Measurements from ENCODE around the gene LYPD6B.

DNA sequence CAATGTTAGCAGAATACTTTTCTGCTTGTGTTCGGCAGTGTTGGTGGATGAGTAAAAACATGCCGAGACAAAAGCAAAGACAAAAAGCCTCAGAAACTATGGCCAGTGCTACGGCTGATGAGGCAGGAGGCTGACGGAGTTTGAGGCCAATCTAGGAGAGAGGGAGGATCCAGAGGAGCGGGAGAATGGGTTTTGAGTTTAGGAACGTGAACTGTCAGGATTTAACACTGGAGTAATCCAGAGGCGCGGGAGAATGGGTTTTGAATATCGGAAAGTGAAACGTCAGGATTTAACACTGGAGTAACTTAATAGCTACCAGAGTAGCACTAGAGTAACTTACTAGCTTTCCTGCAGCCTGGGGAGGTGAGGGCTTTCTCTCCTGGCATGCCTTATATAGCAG is 37.4 kb downstream of the LYPD6B start:
- TF ChIP-seq, protein P1, sequence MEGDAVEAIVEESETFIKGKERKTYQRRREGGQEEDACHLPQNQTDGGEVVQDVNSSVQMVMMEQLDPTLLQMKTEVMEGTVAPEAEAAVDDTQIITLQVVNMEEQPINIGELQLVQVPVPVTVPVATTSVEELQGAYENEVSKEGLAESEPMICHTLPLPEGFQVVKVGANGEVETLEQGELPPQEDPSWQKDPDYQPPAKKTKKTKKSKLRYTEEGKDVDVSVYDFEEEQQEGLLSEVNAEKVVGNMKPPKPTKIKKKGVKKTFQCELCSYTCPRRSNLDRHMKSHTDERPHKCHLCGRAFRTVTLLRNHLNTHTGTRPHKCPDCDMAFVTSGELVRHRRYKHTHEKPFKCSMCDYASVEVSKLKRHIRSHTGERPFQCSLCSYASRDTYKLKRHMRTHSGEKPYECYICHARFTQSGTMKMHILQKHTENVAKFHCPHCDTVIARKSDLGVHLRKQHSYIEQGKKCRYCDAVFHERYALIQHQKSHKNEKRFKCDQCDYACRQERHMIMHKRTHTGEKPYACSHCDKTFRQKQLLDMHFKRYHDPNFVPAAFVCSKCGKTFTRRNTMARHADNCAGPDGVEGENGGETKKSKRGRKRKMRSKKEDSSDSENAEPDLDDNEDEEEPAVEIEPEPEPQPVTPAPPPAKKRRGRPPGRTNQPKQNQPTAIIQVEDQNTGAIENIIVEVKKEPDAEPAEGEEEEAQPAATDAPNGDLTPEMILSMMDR (IDR thresholded peaks at IDR 0.05) = no peak
- no peak for TF ChIP-seq POLR2A (IDR thresholded peaks at IDR 0.05)

All from lower leg skin (tissue), 3 donors.